ENCODE data around the gene B3GAT1. TPM values are rescaled to one million over a fixed set of nuclear protein-coding genes. Genes with fewer than 3 reads are reported as not detected.

B3GAT1 gene
- total RNA-seq, 1 experiment from 2014 or later: 34.3 TPM

- Histone ChIP-seq H2BK12ac (ENCODE audit: insufficient read length, low read depth, low read length) (no peak overlapping the region), H3K27me3 (ENCODE audit: insufficient read depth, low read length) (peaks cover 3% of the 10 kb centered on the region; the same call in 1 of the 2 replicates), H3T11ph (ENCODE audit: low read length) (no peak overlapping the region), H2BK5ac (ENCODE audit: insufficient read length, low read length) (no peak overlapping the region), H4K20me1 (ENCODE audit: control insufficient read depth, insufficient read depth, insufficient read length) (no peaks in the 10 kb centered on the region), H4K91ac (ENCODE audit: insufficient read length, low read depth, low read length) (no peak overlapping the region), H3K18ac (ENCODE audit: insufficient read length, low read depth, low read length) (no peak overlapping the region), H3K4ac (ENCODE audit: low read depth, low read length) (no peak overlapping the region), H3K9ac (ENCODE audit: extremely low read depth, insufficient read length, low read length) (no peak overlapping the region), H2BK120ac (ENCODE audit: low read depth, low read length, poor library complexity, severe bottlenecking) (no peak overlapping the region), H4K5ac (ENCODE audit: insufficient read length, low read depth, low read length) (no peak overlapping the region), H3K27ac (ENCODE audit: insufficient read length, low read depth, low read length) (no peak overlapping the region), H3K23me2 (ENCODE audit: insufficient read length, low read depth, low read length, poor library complexity, severe bottlenecking) (no peaks in the 10 kb centered on the region), H2BK20ac (ENCODE audit: low read depth, low read length, poor library complexity, severe bottlenecking) (no peak overlapping the region), H3K56ac (ENCODE audit: insufficient read length, low read depth, low read length) (no peak overlapping the region), H4K8ac (replicated peaks; ENCODE audit: insufficient read length, low read depth, low read length) (no peak overlapping the region), H3K14ac (ENCODE audit: insufficient read depth, low read length) (no peak overlapping the region), H3K4me1 (ENCODE audit: insufficient read depth, low read length) (no peaks in the 10 kb centered on the region), H2AK5ac (ENCODE audit: insufficient read length, low read length) (no peak overlapping the region), H2AFZ (ENCODE audit: low read length) (no peak overlapping the region), H3K4me2 (ENCODE audit: insufficient read depth, insufficient read length, low read length) (no peak overlapping the region), H3K23ac (ENCODE audit: insufficient read length, low read depth, low read length) (no peak overlapping the region), H3K9me3 (ENCODE audit: control insufficient read depth, low read depth, low read length) (no peaks in the 10 kb centered on the region), H2BK15ac (ENCODE audit: low read depth, low read length) (no peak overlapping the region), H3K79me2 (ENCODE audit: insufficient read depth, low read length) (no peaks in the 10 kb centered on the region), H3K79me1 (ENCODE audit: insufficient read depth, low read depth, low read length, poor library complexity, severe bottlenecking) (no peaks in the 10 kb centered on the region)
- peaks cover 7 to 8% of the 10 kb centered on the region in 2 experiments for H3K4me1 Mint-ChIP-seq
- no peak overlapping the region for H3K4me3 Mint-ChIP-seq
- no peaks in the 10 kb centered on the region for H3K9me3 Mint-ChIP-seq
- no peak for TF ChIP-seq CTCF (conservative IDR thresholded peaks at IDR 0.05)
- no peak overlapping the region for H3K27ac Mint-ChIP-seq
- H3K36me3 Mint-ChIP-seq (ENCODE audit: insufficient read depth in 1 of 3, low read depth in 3 of 3): no peaks in the 10 kb centered on the region; a peak in 1 of 7 replicates
- no CpG with 5 or more reads among the region's 26 CpGs for WGBS (ENCODE audit: extremely low coverage, insufficient read length, low lambda C conversion rate)
- H3K27me3 Mint-ChIP-seq (ENCODE audit: low read depth): peaks cover 32% of the 10 kb centered on the region
- no peak for DNase-seq
These were observed 50.4 kb downstream of the B3GAT1 start for GRCh38 chr11:134361661-134362060.
